Prostate gland (tissue), 2 donors: Measurements from ENCODE around the gene JARID2. TPM values are rescaled to one million over a fixed set of nuclear protein-coding genes. Genes with fewer than 3 reads are reported as not detected.

ENCODE experiments used
- DNase-seq: peaks from one replicate; pipeline ENCODE4 v3.0.0-alpha.2; 2019; ENCODE audit warnings: low spot score
- H3K27ac ChIP-seq, 2 donors: fragments of 200-600 bp; sonication (generic); 2 replicates each; pipeline ENCODE4 v1.5.1; 2017 to 2019
- H3K27me3 ChIP-seq: fragments of 200-600 bp; sonication (generic); replicated peaks from 2 replicates; pipeline ENCODE4 v1.5.1; 2019; ENCODE audit not compliant: insufficient read depth
- H3K36me3 ChIP-seq, 2 donors: fragments of 200-600 bp; sonication (generic); 1 replicate in 1 of 2; 2 replicates in 1 of 2; pipeline versions ENCODE4 v1.5.1 to v1.8.1; 2017 to 2019
- H3K4me1 ChIP-seq: fragments of 200-600 bp; sonication (generic); replicated peaks from 2 replicates; pipeline ENCODE4 v1.5.1; 2019
- H3K4me3 ChIP-seq, 2 donors: fragments of 200-600 bp; sonication (generic); 2 replicates each; pipeline ENCODE4 v1.5.1; 2017 to 2019
- H3K9me3 ChIP-seq: fragments of 200-600 bp; sonication (generic); 2 replicates; pipeline ENCODE4 v1.5.1; 2017
- CTCF ChIP-seq, 4 experiments: fragments of 200-600 bp in 2 of 4; fragments of 450-650 bp in 2 of 4; sonication (generic) in 2 of 4; IDR thresholded peaks; 1 replicate in 3 of 4; 2 replicates in 1 of 4; pipeline ENCODE4 v1.5.1; 2016 to 2019; ENCODE audit warnings: antibody characterized with exemption in 4 of 4, mild to moderate bottlenecking in 2 of 4, moderate library complexity in 2 of 4
- POLR2A ChIP-seq: fragments of 450-650 bp; IDR thresholded peaks from one replicate; pipeline ENCODE4 v1.6.1; 2016; ENCODE audit warnings: antibody characterized with exemption, mild to moderate bottlenecking
- POLR2AphosphoS5 ChIP-seq: sonication (generic); formaldehyde crosslinking; IDR thresholded peaks from one replicate; pipeline ENCODE4 v1.6.1; 2017; ENCODE audit warnings: antibody characterized with exemption
- WGBS: methylation state at CpG from one replicate; pipeline ENCODE4 v1.1.5; 2018; 5-methylcytosine and 5-hydroxymethylcytosine counted together
- intact Hi-C: fragments of 100-400 bp; cut with DNase I; formaldehyde crosslinking; loops from one replicate; pipeline ENCODE4 v1.14.2; 2022
- total RNA-seq, 2 donors: library from RNA; depleted of rRNA; stranded (reverse); fragments of >200 nt; gene quantifications; one replicate each; pipeline ENCODE4 v1.1.0, GENCODE V29; 2016

The JARID2 gene
- total RNA-seq, 2 donors from 2014 or later, result 7.7 to 35.4 TPM

- TF ChIP-seq CTCF (IDR thresholded peaks at IDR 0.05) (no peak), POLR2A (no peak), POLR2AphosphoS5 (no peak)
- H3K36me3 ChIP-seq, result no peaks in the 10 kb centered on the region
- H3K4me1 ChIP-seq, result no peaks in the 10 kb centered on the region
- intact Hi-C loops, result no loop called here
- peak overlapping the region in 1 of 2 donors; percentile 14 for H3K4me3 ChIP-seq
- H3K27ac ChIP-seq, result no peak overlapping the region
- WGBS, result 15% methylated on average over 14 of the region's 14 CpGs
- H3K27me3 ChIP-seq, result no peaks in the 10 kb centered on the region
- no peaks in the 10 kb centered on the region for H3K9me3 ChIP-seq
- peak; percentile 24 for DNase-seq
Measured at GRCh38 chr6:15400572-15401004, 154.7 kb downstream of the JARID2 start.

- TF ChIP-seq CTCF (IDR thresholded peaks at IDR 0.05) (no peak), POLR2AphosphoS5 (no peak), POLR2A (no peak)
- DNase-seq, result no peak
- intact Hi-C loops, result no loop called here
- Histone ChIP-seq H3K27me3 (no peaks in the 10 kb centered on the region), H3K4me3 (no peak overlapping the region), H3K4me1 (no peaks in the 10 kb centered on the region), H3K27ac (no peak overlapping the region), H3K9me3 (no peaks in the 10 kb centered on the region), H3K36me3 (no peaks in the 10 kb centered on the region)
- 91% methylated on average over 1 of the region's 1 CpG for WGBS
Measured at GRCh38 chr6:15401120-15401519, 155.3 kb downstream of the JARID2 start.

- no peaks in the 10 kb centered on the region for H3K4me1 ChIP-seq
- H3K27me3 ChIP-seq, result no peaks in the 10 kb centered on the region
Measured at GRCh38 chr6:15401769-15402250, 155.9 kb downstream of the JARID2 start.

GRCh38 chr6:15402406-15403045 lies 156.7 kb downstream of the JARID2 start:
- Histone ChIP-seq H3K4me3 (no peak overlapping the region), H3K27me3 (no peaks in the 10 kb centered on the region), H3K4me1 (no peaks in the 10 kb centered on the region), H3K36me3 (no peaks in the 10 kb centered on the region), H3K9me3 (no peaks in the 10 kb centered on the region), H3K27ac (no peak overlapping the region)
- 90% methylated on average over 9 of the region's 9 CpGs for WGBS
- no peak for DNase-seq
- TF ChIP-seq CTCF (IDR thresholded peaks at IDR 0.05) (no peak), POLR2AphosphoS5 (no peak), POLR2A (no peak)
- intact Hi-C loops, result no loop called here

More at GRCh38 chr6:15401769-15402250, 155.9 kb downstream of the JARID2 start:
- Histone ChIP-seq H3K9me3 (no peaks in the 10 kb centered on the region), H3K4me3 (no peak overlapping the region), H3K36me3 (no peaks in the 10 kb centered on the region), H3K27ac (no peak overlapping the region)
- WGBS, result 47% methylated on average over 2 of the region's 2 CpGs
- no peak for DNase-seq
- no peak for TF ChIP-seq POLR2AphosphoS5
- no peak for TF ChIP-seq POLR2A
- TF ChIP-seq CTCF (IDR thresholded peaks at IDR 0.05), result no peak
- intact Hi-C loops, result no loop called here

- Histone ChIP-seq H3K4me1 (no peaks in the 10 kb centered on the region), H3K36me3 (no peaks in the 10 kb centered on the region), H3K4me3 (no peak overlapping the region), H3K27me3 (no peaks in the 10 kb centered on the region), H3K9me3 (no peaks in the 10 kb centered on the region), H3K27ac (no peak overlapping the region)
- no peak for DNase-seq
- intact Hi-C loops, result no loop called here
- no peak for TF ChIP-seq POLR2A
- TF ChIP-seq CTCF (IDR thresholded peaks at IDR 0.05), result no peak
- TF ChIP-seq POLR2AphosphoS5, result no peak
- WGBS, result 91% methylated on average over 6 of the region's 6 CpGs
Measured at GRCh38 chr6:15403094-15403755, 157.4 kb downstream of the JARID2 start.
